Activated CD8-positive, alpha-beta memory T cell treated with anti-CD3 and anti-CD28 coated beads, Interleukin-2, amount 50 U/mL, for 24 hours (primary cell): ENCODE data around the gene HECTD2.
"Not testable (repeated sequence)": the region's sequence is repeated elsewhere in the genome, so short reads cannot be mapped to it uniquely, and the experiment has no call there.

Experiments used
- DNase-seq: peaks from one replicate; pipeline ENCODE4 v3.0.0-alpha.2; 2020; ENCODE audit errors: extremely low read depth

The HECTD2 gene

GRCh38 chr10:91412354-91413087 is 2.4 kb downstream of the HECTD2 start:
- no peak for DNase-seq

- no peak for DNase-seq
Observed at GRCh38 chr10:91415816-91416215, 5.7 kb downstream of the HECTD2 start.

DNA sequence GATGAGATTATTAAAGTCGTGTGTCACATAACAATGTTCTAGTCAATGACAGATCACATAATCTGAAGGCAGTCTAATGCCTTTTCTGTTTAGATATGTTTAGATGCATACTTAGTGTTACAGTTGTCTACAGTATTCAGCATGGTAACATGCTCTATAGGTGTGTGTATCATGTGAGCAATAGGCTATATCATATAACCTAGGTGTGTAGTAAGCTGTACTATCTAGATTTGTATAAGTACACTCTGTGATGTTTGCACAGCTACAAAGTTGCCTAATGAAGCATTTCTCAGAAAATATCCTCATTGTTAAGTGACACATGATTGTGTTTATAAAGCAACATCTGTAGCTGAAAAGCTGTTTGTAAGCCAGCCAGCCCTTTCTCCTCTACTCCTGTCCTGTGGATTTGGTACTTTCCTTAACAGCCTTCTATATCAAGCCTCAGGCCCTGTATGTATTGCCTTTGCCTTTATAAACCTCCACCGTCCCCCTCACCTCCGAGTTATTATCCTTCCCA is 6.3 kb downstream of the HECTD2 start:
- DNase-seq, result no peak

- no peak for DNase-seq
Observed at GRCh38 chr10:91418416-91418815, 8.3 kb downstream of the HECTD2 start.

DNA sequence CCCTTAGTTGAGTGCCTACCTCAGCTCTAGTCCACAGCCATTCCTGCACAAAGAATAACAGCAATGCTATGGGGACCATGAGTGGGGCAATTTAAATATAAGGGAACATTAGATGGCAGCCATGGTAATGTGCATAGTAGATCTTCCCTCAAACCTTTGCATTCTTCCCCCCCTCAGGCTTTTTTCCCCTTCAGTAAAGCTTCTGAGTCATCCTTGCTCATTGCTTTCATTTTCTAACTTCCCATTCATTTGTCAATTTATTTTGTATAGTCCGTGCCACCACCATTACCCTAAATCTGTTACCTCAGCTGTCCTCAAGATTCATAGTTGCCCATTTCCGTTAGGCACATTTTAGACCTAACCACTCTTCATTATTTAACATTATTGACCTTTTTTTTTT is 10.7 kb downstream of the HECTD2 start:
- no peak for DNase-seq

DNA sequence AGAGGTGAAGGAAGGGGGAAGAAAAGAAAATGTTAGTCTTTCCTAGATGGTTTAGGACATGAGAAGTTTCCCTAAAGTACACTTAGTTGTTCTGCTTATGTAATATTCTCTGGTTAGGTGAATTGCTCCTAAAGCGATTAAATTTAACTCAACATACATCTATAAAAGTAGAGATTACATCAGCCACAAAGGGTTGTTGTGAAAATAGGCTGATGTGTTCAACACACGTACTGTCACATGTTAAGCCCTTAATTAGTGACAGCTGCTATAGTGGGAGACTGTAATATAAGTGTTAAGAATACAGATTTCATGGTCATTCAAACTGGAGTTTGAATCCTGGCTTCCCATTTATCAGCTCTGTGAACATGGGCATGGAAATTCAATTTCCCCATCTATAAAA is 12.8 kb downstream of the HECTD2 start:
- no peak for DNase-seq

- no peak for DNase-seq
Observed at GRCh38 chr10:91424016-91424415, 13.9 kb downstream of the HECTD2 start.

GRCh38 chr10:91432175-91432574 is 22.0 kb downstream of the HECTD2 start:
- no peak for DNase-seq

GRCh38 chr10:91433620-91434019 is 23.5 kb downstream of the HECTD2 start:
- no peak for DNase-seq

DNA sequence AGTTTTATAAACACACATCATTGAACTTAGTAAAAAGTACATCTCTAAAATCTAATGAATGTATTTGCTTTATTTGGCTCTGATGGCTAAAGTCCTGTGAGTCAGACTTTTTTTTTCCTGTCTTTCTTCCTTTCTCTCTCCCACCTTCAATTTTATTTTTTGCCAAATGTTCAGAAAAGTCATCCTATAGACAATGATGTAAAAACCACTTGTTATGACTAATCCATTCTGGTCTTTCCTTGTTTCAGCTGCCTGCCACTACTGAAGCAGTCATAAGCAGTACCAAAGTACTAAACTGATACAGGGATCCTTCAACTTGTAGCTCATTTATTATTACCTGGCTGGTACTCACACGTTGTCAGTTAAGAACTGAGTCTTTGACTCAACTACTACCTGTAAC is 23.9 kb downstream of the HECTD2 start:
- no peak for DNase-seq

- no peak for DNase-seq
Observed at GRCh38 chr10:91435241-91435640, 25.1 kb downstream of the HECTD2 start.

GRCh38 chr10:91438228-91438627 is 28.1 kb downstream of the HECTD2 start:
- not testable (repeated sequence) for DNase-seq

DNA sequence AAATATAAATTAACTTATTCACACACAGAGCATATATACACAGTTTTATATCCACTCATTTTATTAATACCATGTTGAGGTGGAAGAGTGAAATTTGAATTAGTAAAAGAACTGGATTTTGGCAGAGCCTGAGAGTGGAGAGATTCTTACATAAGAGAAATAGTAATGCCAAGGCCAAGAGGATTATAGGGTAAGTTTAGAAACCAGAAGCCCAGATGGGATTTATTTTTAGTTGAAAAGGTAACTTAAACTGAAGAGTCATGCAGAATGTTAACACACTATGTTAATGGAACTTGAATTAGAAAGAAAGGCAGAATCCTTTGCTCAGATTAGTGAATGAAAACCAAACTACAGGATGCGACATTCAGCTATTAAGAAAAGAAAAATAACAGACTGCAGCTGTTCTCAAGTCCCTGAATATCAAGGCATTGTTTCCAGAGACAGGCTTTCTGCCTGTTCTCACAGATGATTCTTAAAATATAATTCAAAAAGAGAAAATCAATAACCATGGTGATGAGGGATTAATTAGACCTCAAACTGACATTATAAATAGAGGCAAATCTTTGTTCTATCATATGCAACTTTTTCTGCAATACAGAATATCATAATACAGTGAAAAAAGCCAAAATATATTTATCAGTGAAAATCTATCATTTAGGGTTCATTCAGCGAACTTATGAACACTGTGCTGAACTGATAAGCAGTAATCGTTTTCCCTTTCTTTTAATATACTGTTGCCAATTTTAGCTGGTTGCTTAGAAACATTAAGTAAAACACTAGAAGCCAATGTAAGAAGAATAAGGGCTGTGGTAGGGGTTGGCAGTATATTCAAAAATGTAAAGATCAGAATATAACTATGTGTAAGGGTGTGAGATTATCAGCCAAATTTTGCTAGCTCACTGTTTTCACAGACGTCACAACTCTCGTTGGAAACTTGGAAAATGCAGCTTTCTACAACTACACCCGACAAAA is 34.4 kb downstream of the HECTD2 start:
- DNase-seq, result no peak

DNA sequence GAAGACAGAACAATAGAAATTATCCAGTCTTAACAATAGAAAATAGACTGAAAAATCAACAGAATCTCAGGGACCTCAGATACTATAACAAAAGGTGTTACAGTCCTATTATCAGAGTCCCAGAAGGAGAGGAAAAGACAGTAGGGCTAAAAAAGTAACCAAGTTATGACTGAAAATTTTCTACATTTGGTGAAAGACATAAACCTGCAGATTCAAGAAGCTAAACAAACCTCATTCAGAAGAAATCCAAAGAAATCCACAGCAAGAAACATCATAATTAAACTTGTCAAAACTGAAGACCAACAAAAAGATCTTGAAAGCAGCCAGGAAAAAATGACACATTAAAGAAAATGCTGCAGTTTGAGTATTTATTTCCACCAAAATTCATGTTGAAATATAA is 41.9 kb downstream of the HECTD2 start:
- DNase-seq, result no peak

DNA sequence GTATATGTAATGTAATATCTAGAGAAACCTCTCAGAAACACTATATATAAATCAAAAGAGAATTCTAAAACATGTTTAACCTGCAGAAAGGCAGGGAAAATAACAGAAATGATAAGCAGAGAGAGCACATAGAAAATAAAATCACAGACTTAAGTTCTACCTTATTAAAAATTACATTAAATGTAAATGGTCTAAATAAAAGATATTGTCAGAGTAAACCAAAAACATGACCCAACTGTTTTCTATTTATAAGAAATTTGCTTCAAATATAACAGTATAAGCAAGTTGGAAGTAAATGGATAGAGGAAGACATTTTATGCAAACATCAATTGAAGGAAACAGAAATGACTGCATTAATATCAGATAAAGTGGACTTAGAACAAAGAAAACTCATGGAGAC is 43.4 kb downstream of the HECTD2 start:
- DNase-seq, result no peak

DNA sequence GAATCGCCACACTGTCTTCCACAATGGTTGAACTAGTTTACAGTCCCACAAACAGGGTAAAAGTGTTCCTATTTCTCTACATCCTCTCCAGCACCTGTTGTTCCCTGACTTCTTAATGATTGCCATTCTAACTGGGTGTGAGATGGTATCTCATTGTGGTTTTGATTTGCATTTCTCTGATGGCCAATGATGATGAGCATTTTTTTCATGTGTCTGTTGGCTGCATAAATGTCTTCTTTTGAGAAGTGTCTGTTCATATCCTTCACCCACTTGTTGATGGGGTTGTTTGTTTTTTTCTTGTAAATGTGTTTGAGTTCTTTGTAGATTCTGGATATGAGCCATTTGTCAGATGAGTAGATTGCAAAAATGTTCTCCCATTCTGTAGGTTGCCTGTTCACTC is 45.0 kb downstream of the HECTD2 start:
- DNase-seq, result not testable (repeated sequence)

GRCh38 chr10:91460681-91461080 is 50.5 kb downstream of the HECTD2 start:
- no peak for DNase-seq

DNA sequence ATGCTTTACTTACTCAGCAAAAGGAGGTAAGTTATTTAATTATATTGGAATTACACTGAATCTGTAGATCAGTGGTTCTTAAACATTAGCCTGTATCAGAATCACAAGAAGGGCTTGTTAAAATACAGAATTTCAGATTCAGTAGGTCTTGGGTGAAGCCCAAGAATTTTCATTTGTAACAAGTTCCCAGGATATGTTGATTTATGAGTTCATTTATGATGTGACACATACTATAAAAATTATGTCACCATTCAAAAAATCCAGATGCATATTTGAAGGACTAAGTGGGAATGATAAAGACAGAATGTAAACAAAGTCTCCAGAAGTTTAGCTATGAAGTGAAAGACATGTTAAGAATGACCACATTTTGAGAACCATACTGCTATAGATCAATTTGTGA is 52.3 kb downstream of the HECTD2 start:
- no peak for DNase-seq

DNA sequence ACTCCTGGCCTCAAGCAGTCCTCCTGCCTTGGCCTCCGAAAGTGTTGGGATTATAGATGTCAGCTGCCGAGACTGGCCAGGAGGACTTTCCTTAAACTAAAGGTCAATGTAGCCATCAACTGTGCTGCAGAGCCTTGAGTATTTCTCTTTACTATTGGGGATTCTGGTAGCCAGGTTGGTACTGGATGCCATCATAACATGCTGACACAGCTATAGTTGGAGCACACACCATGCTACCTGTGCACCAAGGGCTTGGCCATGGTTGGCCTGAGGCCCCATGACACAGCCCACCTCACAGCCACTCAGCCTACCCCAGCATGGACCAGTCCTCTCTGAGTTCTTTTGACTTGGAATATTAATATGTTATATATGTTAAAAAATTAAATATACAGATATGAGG is 54.4 kb downstream of the HECTD2 start:
- no peak for DNase-seq

DNA sequence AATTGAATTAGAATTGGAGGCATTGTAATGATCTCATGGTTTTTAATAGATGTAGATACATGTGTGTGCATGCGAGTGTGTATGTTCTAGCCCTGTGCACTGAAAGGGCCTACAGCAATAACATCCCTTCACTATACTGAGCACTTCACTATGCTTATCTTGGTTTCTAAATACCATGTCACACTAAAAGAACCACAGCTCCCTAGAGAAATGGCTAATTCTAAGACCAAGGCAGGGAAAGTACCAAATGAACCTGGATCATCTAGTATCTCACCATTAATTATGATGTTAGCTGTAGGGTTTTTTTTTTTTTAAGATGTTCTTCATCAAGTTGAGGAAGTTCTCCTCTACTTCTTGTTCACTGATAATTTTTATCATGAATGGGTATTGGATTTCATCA is 55.1 kb downstream of the HECTD2 start:
- no peak for DNase-seq

DNA sequence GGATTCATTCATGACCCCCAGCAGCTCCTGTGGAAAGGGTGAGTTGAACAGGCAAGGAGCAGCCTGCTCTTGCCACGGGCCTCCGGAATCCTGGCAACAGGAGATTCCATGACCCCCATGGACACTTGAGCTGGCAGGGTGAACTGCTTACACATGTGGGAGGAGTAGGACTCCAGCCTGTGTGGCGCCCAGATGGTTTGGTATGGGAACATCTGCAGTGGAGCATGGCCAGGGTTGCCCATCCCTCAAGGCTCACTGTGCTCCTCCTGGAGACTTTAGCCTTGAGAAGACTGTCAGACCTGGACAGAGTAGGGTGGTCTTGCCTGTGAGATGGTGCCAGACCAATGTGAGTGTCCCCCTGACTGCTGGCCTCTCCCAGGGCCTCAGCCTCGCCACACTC is 57.0 kb downstream of the HECTD2 start:
- DNase-seq, result no peak

DNA sequence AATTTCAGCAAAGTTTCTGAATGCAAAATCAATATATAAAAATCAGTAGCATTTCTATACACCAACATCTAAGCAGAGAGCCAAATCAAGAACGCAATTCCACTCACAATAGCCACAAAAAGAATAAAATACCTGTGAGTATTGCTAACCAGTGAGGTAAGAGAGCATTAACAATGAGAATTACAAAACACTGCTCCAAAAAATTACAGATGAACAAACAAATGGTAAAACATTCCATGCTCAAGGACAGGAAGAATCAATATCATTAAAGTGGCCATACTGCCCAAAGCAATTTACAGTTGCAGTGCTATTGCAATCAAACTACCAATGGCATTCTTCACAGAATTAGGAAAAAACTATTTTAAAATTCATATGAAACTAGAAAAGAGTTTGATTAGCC is 61.5 kb downstream of the HECTD2 start:
- no peak for DNase-seq

- DNase-seq, result no peak
Observed at GRCh38 chr10:91472911-91473310, 62.8 kb downstream of the HECTD2 start.
